Stimulated activated CD4-positive, alpha-beta T cell treated with anti-CD3 and anti-CD28 coated beads, Interleukin-15, amount 100 ng/mL, for 1 hour (primary cell): ENCODE results near the gene ZBTB7B.

ENCODE experiments used
- DNase-seq, 2 donors: peaks; one replicate each; pipeline ENCODE4 v3.0.0-alpha.2; 2020; ENCODE audit warnings: low read depth in 1 of 2, low spot score in 1 of 2

The ZBTB7B gene

GRCh38 chr1:155052439-155053395, 50.1 kb downstream of the ZBTB7B start:
- no peak for DNase-seq

GRCh38 chr1:155053531-155054105, 51.0 kb downstream of the ZBTB7B start:
- DNase-seq: no peak

- no peak for DNase-seq
These were observed 54.5 kb downstream of the ZBTB7B start for GRCh38 chr1:155057104-155057503.

- no peak for DNase-seq
These were observed 55.2 kb downstream of the ZBTB7B start for GRCh38 chr1:155057788-155058211.

GRCh38 chr1:155060736-155061135, 58.1 kb downstream of the ZBTB7B start:
- no peak for DNase-seq

GRCh38 chr1:155061381-155062150, 59.0 kb downstream of the ZBTB7B start:
- DNase-seq: peak; percentile 87 to 94

- no peak for DNase-seq
These were observed 59.6 kb downstream of the ZBTB7B start for GRCh38 chr1:155062151-155062686.

- DNase-seq: peak; percentile 54 to 71
These were observed 60.3 kb downstream of the ZBTB7B start for GRCh38 chr1:155062702-155063411.

- DNase-seq: peak; percentile 59 to 67
These were observed 61.0 kb downstream of the ZBTB7B start, which contains the start of gene EFNA4 for GRCh38 chr1:155063550-155064110. EFNA4 (plus strand) TSS chr1:155063740; CDS start chr1:155063824, 84 bp downstream.

- DNase-seq: no peak
These were observed 61.7 kb downstream of the ZBTB7B start for GRCh38 chr1:155064111-155064831.

- DNase-seq: no peak
These were observed 62.3 kb downstream of the ZBTB7B start for GRCh38 chr1:155064832-155065429.

- no peak for DNase-seq
These were observed 64.2 kb downstream of the ZBTB7B start for GRCh38 chr1:155066777-155067176.
